NCI-H146 (cell line): ENCODE measurements around the gene KCNQ5.

ENCODE experiments used
- DNase-seq: peaks from one replicate; lab custom pipeline; 2025; lab: John Stamatoyannopoulos, UW

Gene KCNQ5

DNA sequence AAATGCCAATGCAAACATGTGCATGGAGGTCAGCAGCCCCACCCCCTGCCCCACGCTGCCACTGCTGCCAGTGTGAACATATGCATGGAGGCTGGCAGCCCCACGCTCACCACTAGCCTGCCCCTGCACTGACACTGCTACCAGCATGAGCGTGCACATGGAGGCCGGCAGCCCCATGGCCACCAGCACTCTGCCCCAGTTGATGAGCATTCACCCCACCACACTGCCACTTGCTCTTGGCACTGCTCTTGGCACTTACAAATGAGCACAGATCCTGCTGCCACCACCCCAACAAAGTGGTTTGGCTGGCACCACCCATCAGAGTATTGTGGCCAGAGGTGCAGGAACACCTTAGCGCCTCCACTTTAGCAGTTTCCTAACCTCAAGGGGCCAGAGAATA lies 429.3 kb downstream of the KCNQ5 start:
- DNase-seq = no peak

DNA sequence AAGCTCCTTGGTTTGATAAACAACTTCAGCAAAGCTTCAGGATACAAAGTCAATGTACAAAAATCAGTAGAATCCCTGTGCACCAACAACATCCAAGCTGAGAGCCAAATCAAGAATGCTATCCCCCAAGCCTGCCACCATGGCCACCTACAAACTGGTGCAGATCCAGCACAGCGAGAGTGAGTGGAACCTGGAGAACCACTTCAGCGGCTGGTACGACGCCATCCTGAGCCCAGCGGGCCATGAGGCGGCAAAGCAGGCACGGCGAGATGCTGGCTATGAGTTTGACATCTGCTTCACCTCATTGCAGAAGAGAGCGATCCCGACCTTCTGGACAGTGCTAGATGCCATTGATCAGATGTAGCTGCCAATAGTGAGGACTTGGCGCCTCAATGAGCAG lies 433.1 kb downstream of the KCNQ5 start:
- DNase-seq = no peak

DNA sequence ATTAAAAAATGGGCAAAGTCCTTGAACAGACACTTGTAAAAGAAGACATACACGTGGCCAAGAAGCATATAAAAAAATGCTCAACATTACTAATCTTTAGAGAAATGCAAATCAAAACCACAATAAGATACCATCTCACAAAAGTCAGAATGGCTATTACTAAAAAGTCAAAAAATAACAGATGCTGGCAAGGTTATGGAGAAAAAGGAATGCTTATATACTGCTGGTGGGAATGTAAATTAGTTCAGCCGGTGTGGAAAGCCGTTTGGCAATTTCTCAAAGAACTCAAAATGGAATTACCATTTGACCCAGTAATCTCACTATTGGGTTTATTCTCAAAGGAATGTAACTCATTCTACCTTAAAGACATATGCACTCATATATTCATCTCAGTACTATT lies 436.9 kb downstream of the KCNQ5 start:
- no peak for DNase-seq

DNA sequence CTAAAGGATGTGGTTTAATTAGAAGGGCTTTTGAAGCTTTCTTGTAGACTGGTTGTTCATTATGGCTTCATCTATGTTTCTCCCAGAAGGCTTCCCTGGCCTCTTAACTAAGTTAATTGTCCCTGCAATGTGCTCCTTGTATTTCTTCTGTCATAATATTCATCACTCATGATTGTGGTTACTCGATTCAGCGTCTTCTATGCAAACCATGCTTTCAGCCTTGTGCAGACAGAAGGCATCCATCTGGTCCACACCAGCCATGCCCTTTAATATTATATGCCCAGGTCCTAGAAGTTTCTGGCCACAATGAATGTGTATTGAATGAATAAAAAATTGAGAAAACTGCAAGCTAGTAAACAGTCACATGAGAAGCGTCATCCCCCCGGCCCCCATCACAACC lies 440.3 kb downstream of the KCNQ5 start:
- no peak for DNase-seq

DNA sequence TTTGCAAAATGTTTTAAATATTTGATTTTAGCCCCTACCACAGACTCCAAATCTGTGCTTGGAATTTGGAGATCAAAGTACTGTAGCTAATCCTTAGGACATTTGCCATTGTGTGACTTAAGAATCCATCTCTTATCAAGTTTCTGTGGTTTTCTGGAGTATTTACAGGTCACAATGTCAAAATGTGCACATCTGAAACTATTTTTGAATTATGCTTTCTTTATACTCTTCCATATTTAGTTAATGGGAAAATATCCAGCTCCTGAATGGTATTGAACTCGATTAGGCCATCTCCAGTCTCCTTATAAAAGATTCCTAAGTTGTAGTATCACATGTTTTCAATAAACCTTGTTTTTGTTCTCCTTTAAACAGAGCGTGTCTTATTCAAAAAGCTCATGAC lies 441.0 kb downstream of the KCNQ5 start:
- no peak for DNase-seq

DNA sequence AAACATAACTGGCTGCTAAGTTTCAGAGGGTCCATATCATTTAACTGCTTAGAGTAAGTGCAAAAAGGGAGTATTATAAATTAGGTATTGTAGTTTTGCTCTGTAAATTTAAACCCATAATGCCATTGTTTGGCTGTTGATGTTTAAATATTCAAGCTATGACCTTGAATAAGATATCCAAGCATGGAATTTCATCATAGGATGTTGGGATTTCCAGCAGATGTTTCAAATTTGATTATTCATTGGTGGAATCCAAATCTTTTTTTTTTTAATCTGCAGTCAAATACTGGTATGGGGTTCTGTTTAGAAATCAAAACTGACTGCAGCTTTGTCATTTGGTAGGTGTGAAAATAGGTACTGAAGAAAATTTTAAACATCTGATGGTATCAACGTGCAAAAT lies 442.4 kb downstream of the KCNQ5 start:
- no peak for DNase-seq

DNA sequence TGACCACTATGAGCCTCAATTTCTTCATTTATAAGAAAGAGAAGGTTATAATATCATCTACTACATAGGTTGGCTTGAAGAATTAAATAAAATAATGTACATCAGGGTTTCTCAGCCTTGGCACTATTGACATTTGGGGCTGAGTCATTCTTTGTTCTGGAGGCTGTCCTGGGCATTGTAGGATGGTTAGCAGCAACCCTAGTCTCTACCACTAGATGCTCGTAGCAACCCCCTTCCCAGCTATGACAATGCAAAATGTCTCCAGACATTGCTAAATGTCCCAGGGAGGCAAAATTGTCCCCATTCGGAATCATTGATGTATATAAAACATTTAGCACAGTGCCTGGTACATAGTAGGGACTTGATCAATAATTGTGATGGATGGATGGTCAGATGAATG lies 451.4 kb downstream of the KCNQ5 start:
- no peak for DNase-seq

DNA sequence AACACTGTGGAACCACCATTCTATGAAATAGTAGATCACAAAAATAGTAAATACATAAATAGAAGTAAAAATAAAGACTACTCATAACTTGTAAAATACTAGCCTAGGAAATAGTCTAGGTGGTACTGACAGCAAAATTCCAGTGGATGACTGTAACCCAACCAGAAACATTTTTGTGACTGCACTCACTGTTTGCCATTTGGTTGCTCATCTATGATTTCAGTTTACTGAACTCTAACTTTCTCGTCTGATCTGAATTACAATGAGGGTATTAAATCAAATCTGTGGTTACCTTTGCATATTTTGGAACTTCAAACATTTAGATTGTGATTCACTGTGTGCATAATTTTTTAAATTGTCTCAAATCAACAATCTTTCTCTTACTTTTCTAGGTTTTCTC lies 452.3 kb downstream of the KCNQ5 start:
- DNase-seq = no peak

DNA sequence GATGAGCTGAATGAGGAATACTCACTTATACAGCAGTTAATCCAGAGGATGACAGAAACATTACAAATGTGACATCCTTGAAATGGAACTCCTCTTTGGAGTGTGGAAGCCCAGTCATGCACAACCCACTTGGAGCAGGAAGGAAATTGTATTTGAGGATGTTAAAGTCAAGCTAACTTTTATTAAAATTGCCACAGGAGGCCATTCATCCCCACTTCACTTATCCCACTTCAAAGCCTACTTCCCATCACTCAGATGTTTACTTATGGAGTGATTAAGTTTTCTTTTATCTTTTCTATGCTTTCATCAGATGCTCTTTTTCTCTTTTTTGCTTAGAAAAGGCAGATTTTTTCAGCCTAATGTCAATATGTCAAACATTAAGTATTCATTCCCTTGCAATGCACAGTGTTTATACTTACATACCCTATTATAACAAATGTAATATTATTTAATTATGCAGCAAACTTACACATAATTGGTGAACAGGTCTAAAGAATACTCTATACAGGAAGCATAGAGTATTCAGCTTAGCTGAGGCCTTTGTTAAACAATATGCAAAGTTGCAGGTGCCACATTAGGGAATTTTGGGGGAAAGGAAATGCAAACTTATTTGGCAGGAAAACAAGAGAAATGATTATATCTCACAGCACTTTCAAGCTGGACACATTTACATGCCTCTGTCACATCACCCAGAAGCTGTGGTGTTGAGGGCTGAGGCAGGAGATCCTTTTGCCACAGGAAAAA lies 454.5 kb downstream of the KCNQ5 start:
- no peak for DNase-seq

DNA sequence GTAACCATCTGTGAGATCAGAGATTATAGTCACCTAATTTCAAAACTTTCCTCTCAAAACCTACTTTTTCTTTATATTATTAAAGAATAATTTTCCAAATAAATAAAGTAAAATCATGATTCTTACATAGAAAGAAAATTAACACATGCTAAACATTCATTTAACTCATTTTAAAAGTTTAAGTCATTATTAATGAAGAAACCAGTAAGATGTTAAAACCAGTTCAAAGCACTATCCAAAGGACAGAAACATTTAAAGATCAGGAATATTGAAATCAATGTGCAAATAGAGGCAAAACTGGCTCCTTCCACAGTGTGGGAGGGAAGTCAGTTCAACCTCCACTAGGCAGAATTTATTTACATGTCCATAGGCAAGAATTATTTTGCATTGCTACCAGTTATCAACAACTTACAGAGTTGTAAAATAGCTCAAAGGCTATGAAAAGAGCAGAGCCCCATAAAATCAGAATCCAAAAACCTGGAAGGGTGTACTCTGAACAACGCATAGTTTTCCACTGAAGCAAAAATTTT lies 456.5 kb downstream of the KCNQ5 start:
- DNase-seq = no peak

DNA sequence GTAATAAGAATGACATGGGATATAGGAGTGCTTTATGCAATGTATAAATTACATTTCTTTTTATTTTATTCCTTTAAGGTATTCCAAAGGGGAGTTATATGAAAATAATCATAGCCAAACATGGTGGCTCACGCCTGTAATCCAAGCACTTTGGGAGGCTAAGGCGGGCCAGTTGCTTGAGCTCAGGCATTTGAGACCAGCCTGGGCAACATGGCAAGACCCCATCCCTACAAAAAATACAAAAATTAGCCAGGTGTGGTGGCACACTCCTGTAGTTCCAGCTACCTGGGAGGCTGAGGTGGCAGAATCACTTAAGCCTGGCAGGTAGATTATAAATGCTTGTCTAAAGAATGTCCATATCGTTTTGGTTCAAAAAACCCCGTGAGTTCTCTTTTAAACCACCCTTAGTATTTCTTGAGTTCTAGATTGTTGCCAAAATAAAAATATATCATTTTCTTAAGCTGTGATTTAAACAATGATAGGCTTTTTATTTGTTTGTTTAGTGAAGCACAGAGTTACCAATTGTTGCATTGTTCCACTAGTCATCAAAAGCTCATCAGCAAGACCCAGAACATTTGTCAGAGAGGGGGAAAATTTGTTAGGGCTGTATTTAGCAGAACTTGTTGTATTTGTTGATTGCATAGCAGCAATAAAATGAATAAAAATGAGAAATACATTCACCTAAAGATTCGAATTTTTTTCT lies 457.2 kb downstream of the KCNQ5 start:
- no peak for DNase-seq

DNA sequence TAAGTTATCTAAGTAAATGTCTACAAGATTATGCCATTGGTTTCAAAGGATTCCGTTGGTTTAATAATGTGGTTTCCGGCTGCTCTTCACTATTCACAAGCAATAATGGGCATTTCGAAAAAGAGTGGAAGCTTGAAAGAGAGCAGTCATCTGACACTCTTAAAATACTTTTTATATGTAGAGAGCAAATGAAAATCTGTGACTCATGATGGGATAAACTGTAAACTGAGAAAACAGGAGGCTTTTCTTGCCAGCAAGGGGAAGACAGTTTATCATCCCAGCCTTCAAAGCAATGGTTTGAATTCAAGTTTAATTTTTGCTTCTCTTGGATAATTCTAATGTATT lies 457.7 kb downstream of the KCNQ5 start:
- DNase-seq = no peak

DNA sequence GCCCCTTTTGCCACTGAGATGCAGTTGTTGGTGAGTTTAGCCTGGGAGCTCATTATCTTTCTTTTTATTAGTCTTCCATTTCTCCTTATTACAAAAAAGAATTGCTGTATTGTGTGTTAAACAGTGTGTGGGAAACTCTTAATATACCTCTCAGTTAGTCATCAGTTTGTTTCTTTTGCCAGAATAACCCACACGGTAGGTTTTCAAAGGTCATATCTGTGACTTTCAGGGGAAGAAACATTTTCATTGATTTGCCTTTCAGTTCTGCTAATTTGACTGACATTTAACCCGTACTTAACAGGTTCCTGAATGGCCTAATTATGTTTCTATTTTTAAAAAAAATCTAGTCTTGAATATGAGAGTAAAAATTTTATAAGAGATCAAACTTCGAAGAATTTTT lies 458.1 kb downstream of the KCNQ5 start:
- DNase-seq = no peak

DNA sequence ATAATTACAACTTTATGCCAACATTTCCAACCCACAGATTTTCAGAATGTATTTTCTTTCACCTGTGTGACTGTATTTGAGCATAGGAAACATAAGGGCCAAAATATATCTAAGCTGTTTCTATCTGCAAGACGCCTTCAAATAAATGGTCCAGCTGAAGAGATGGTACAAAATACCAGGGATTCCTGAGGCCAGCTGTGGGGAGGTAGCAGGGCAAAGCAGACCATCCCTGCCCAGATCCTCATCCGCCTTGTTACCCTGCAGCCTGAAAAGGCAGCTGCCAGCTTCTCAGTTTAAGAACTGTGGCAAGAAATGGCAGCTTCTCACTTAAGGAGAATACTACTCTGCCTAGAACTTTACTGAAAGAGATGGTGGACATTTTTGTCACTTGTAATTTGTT lies 460.1 kb downstream of the KCNQ5 start:
- no peak for DNase-seq

DNA sequence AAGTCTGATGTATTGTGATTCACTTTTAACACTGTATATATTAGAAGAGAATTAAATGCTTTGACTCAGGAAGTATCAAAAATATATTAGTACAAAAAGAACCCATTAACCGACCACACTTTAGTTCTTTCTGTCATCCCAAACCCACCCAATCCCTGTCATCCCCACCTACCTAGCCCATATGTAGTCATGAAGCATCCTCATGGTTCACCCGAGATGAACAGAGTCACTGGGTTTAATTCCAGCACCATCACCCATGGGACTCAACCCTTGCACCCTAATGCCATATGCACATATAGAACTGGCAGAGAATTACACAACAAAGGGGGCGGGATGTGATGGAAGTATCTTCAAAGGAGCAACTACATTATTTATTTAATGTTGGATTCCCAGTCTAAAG lies 462.0 kb downstream of the KCNQ5 start:
- DNase-seq = no peak

DNA sequence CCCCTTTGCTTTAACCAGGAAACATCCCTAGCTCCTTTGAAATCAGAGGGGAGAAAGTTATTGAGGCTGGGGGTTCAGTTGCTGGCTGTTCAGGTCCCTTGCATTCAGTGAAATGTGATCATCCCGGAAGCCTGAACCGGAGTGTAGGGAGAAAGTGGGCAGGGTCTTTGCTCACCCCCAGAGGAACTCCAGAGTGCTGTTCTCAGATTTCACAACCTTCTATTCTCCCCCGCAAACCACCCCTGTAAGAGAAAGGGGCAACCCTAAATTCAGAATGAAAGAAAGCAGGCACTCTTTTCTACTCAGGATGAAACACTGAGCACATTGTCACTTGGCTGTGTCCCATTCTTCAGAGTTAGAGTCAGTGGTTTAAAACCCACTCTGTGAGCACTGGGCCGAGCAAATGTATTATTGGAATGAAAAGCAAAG lies 463.6 kb downstream of the KCNQ5 start:
- no peak for DNase-seq

DNA sequence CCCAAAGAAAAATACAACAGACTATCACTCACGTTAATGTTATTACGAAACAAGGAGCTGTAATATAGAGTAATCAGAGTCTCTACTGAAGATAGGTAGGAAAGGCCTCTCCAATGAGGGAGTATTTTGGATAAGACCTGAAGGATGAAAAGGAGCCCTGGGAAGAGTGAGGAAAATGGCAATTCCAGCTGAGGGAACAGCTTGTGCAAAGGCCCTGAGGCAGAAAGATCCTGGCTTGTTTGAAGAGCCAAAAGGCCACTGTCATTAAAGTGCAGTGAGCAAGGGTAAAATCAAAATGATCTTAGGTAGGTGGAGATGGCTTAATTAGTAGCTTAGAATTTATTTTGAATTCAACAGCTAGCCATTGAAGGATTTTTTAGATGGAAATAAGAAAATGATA lies 464.9 kb downstream of the KCNQ5 start:
- no peak for DNase-seq

DNA sequence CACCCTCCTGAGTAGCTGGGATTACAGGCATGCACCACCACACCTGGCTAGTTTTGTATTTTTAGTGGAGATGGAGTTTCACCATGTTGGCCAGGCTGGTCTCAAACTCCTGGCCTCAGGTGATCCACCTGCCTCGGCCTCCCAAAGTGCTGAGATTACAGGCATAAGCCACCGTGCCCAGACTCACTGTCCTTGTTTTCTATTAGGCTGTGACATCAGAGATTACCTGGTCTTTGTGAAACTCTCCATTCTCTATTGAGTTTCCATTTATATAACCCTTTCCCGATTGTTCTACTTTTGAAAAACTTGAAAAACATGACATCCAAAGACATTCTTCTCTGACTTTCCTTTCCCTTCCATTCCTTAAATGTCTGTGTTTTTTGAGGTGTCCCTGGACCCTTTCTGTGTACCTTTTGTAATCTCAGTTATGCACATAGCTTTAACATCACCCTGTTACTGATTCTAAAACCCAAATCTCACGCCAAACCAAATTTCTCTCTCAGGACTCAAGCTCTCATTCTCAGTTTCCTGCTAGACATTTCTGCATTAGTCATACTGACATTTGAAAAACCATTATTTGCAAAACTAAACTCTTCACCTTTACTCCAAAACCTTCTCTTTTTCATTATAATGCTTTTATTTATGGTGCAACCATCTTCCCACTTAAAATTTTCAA lies 466.4 kb downstream of the KCNQ5 start:
- DNase-seq = no peak

DNA sequence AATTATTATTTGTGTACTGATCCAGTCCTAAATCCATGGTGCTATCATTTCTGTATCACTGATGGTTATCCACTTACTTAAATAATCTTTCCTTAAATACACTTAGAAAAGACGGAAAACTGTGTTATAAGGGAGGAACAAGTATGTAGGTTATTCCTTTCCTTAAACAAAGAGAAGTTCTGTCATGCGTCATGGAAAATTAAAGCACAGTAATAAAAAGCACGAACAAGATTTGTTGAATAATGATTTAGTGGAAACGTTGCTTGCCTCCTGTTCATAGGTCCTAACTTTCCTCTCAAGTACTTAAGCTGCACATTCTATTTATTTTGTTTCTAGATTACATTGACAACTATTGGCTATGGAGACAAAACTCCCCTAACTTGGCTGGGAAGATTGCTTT lies 483.1 kb downstream of the KCNQ5 start:
- no peak for DNase-seq

DNA sequence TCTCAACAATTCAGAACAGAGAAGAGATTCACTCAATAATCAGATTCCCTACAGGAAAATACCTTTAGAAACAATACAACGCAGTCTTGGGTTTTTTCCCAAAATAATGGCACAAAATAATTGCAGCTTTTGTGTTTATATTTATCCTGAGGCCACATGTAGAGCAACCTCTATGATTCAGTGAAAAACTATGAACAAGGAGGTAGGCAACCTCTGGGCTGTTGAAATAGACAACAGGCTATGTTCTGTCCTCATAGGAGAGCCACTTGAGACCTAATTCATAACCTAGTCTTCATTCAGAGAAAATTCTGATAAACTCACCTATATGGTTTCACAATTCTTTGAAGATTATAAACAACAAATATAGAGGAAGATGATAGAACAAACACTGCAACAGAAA lies 485.2 kb downstream of the KCNQ5 start:
- no peak for DNase-seq

DNA sequence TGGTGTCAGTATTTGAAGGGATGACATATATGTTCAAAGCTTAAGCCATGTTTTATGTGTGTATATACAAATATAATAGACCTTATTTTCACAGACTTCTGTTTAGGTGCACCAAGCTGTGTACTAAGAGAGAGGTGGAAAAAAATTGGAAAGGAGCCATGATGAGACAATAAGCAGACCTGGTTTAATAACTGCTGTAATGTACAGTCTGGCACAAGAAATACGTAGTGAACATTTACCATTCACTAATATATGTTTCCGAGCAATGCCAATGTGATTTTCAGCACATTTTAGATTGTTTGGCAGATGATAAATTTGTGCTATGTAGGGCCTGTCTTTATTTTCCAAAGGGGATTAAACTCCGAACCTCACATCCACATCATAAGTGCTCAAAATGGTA lies 487.1 kb downstream of the KCNQ5 start:
- DNase-seq = no peak

DNA sequence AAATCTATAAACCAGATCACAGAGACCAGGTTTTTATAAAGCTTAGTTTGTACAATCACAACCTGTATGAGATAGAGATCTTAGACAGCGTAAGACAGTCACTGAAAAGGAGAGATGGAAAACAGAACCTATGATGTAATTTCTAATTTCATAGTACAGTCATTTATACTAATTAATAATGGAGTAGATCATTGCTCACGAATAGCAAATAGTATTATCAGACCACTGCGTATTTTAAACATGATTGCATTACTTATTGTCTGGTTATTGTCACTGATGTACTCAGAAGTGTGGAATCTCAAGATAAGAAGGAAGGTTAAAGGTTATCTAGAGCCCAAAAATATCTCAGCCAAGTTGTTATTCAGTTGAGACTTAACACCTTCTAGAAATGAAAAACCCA lies 487.8 kb downstream of the KCNQ5 start:
- DNase-seq = no peak

DNA sequence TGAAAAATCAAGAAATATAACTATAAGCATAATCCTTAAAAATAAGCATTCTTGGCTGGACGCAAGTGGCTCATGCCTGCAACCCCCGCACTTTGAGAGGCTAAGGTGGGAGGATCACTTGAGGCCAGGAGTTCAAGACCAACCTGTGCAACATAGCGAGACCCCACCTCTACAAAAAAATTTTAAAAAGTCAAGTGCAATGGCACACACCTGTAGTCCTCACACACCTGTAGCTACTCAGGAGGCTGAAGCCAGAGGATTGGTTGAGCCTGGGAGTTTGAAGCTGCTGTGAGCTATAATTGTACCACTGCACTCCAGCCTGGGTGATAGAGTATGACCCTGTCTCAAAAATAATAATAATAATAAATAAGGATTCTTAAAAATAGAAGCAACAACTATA lies 494.5 kb downstream of the KCNQ5 start:
- DNase-seq = no peak
